ENCODE data around the gene GAGE2A. TPM values are rescaled to one million over a fixed set of nuclear protein-coding genes. Genes with fewer than 3 reads are reported as not detected.

The GAGE2A gene, protein sequence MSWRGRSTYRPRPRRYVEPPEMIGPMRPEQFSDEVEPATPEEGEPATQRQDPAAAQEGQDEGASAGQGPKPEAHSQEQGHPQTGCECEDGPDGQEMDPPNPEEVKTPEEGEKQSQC
- total RNA-seq, result not detected in 2 replicates

GRCh38 chrX:49589196-49589595 lies at the start of gene GAGE2A:
Gene GAGE2A, plus strand, starts transcription at chrX:49589496. Its CDS starts 1,155 bp downstream, at chrX:49590651.

GRCh38 chrX:49541433-49541832 lies 47.9 kb upstream of the GAGE2A start, which contains the start of gene GAGE12D:
Gene GAGE12D, plus strand, starts transcription at chrX:49541733. Its CDS starts 1,155 bp downstream, at chrX:49542888.

DNA sequence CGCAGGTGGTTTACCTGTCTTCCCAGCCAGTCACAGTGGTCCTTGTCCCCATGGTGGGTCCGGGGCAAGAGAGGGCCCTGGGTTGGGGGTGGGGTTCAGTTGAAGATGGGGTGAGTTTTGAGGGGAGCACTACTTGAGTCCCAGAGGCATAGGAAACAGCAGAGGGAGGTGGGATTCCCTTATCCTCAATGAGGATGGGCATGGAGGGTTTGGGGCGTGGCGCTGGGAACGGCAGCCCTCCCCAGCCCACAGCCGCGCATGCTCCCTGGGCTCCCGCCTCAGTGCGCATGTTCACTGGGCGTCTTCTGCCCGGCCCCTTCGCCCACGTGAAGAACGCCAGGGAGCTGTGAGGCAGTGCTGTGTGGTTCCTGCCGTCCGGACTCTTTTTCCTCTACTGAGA lies 38.3 kb upstream of the GAGE2A start, which contains the start of gene GAGE12E:
Gene GAGE12E (plus strand): TSS at position 301 of the 400 bp plus-strand sequence. CDS start 1,155 bp downstream, outside the sequence.

GRCh38 chrX:49560542-49560941 lies 28.8 kb upstream of the GAGE2A start, which contains the start of gene GAGE12F:
Gene GAGE12F, plus strand, starts transcription at chrX:49560842. Its CDS starts 1,155 bp downstream, at chrX:49561997.

DNA sequence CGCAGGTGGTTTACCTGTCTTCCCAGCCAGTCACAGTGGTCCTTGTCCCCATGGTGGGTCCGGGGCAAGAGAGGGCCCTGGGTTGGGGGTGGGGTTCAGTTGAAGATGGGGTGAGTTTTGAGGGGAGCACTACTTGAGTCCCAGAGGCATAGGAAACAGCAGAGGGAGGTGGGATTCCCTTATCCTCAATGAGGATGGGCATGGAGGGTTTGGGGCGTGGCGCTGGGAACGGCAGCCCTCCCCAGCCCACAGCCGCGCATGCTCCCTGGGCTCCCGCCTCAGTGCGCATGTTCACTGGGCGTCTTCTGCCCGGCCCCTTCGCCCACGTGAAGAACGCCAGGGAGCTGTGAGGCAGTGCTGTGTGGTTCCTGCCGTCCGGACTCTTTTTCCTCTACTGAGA lies 19.2 kb upstream of the GAGE2A start, which contains the start of gene GAGE12G:
Gene GAGE12G (plus strand): TSS at position 301 of the 400 bp plus-strand sequence. CDS start 1,155 bp downstream, outside the sequence.

DNA sequence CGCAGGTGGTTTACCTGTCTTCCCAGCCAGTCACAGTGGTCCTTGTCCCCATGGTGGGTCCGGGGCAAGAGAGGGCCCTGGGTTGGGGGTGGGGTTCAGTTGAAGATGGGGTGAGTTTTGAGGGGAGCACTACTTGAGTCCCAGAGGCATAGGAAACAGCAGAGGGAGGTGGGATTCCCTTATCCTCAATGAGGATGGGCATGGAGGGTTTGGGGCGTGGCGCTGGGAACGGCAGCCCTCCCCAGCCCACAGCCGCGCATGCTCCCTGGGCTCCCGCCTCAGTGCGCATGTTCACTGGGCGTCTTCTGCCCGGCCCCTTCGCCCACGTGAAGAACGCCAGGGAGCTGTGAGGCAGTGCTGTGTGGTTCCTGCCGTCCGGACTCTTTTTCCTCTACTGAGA lies 9.6 kb upstream of the GAGE2A start, which contains the start of gene GAGE12H:
Gene GAGE12H (plus strand): TSS at position 301 of the 400 bp plus-strand sequence. CDS start 1,155 bp downstream, outside the sequence.

DNA sequence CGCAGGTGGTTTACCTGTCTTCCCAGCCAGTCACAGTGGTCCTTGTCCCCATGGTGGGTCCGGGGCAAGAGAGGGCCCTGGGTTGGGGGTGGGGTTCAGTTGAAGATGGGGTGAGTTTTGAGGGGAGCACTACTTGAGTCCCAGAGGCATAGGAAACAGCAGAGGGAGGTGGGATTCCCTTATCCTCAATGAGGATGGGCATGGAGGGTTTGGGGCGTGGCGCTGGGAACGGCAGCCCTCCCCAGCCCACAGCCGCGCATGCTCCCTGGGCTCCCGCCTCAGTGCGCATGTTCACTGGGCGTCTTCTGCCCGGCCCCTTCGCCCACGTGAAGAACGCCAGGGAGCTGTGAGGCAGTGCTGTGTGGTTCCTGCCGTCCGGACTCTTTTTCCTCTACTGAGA lies 9.4 kb downstream of the GAGE2A start, which contains the start of gene GAGE1:
Gene GAGE1 (plus strand): TSS at position 301 of the 400 bp plus-strand sequence. CDS start 1,155 bp downstream, outside the sequence.

Other genes starting within 250 kb of the GAGE2A start
- not detected in 2 replicates for gene GAGE12C, start 57.3 kb upstream of the GAGE2A start, total RNA-seq
- gene GAGE12D, start 47.8 kb upstream of the GAGE2A start, total RNA-seq, result not detected in 2 replicates
- gene GAGE12E, start 38.2 kb upstream of the GAGE2A start, total RNA-seq, result not detected in 2 replicates
- gene GAGE12F, start 28.7 kb upstream of the GAGE2A start, total RNA-seq, result not detected in 2 replicates
- not detected in 2 replicates for gene GAGE12G, start 19.1 kb upstream of the GAGE2A start, total RNA-seq
- not detected in 2 replicates for gene GAGE12H, start 9.5 kb upstream of the GAGE2A start, total RNA-seq
- gene GAGE1, start 9.5 kb downstream of the GAGE2A start, total RNA-seq, result not detected in 2 replicates
- gene PAGE1, start 106.5 kb downstream of the GAGE2A start, total RNA-seq, result not detected in 2 replicates
- not detected in 2 replicates for gene PAGE4, start 239.8 kb downstream of the GAGE2A start, total RNA-seq